ENCODE measurements around the gene GBX1.

The GBX1 gene

DNA sequence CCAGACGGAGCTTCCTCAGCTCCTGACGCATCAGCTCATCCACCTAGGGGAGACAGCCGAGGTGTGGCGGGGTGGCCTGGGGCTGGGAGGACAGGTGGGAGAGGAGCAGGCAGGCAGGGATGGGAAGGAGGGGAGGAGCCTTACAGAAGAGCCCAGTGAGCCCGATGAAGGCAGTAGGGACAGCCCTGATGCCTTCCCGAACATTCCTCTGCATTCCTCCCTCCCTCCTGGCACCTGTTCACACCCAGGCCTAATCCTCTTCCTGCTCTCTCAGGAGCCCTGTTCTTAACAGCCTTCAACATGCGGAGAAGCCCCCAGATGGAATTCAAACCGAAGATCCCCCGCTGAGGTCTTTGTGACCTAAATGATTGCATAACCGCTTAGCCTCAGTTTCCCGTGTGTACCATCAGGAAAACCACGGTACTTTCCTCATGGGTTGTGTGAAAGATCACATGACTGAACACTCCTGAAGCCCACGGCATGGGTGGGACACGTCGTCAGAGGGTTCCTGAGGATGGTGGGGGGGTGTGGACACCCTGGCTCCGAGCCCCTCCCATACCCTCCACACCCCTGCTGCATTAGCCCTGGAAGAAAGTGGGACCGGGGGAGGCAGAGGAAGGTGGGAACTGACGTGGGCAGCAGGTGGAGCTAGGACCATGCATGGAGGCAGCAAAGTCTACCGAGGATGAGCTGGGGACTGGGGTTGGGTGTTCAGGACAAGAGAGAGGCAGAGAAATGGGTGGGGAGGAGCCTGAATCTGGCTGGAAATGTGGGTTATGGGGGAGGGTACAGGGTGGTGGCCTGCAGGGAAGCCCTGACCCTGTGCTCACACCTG is 28.3 kb upstream of the GBX1 start:
- DNase-seq (ENCODE audit: extremely low read depth, low read depth) = no peak
- H3K4me3 ChIP-seq (replicated peaks; ENCODE audit: low read depth, low read length) = no peak overlapping the region
- TF ChIP-seq, protein P1, sequence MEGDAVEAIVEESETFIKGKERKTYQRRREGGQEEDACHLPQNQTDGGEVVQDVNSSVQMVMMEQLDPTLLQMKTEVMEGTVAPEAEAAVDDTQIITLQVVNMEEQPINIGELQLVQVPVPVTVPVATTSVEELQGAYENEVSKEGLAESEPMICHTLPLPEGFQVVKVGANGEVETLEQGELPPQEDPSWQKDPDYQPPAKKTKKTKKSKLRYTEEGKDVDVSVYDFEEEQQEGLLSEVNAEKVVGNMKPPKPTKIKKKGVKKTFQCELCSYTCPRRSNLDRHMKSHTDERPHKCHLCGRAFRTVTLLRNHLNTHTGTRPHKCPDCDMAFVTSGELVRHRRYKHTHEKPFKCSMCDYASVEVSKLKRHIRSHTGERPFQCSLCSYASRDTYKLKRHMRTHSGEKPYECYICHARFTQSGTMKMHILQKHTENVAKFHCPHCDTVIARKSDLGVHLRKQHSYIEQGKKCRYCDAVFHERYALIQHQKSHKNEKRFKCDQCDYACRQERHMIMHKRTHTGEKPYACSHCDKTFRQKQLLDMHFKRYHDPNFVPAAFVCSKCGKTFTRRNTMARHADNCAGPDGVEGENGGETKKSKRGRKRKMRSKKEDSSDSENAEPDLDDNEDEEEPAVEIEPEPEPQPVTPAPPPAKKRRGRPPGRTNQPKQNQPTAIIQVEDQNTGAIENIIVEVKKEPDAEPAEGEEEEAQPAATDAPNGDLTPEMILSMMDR (IDR thresholded peaks at IDR 0.05; ENCODE audit: low read depth, low read length, missing control alignments) = no peak

DNA sequence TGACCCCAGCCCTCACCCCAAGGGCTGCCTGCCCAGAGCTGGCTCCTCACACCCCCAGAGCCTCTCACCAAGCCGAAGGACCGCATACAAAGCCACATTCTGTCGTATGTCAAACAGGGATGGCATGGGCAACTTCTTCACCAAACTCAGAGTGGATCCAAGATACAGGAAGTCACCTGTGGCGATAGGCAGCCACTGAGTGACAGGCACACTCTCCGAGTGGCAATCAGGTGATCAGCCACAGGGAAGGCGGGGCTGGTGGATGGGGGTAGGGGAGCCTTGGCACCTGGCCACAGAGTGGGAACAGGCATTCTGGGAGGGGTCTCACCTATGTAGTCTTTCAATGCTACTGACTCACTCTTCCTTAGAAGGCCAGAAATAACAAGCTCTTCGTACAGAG is 26.7 kb upstream of the GBX1 start:
- no peak for DNase-seq (ENCODE audit: extremely low read depth, low read depth)
- TF ChIP-seq, protein P1 (IDR thresholded peaks at IDR 0.05; ENCODE audit: low read depth, low read length, missing control alignments) = no peak

DNA sequence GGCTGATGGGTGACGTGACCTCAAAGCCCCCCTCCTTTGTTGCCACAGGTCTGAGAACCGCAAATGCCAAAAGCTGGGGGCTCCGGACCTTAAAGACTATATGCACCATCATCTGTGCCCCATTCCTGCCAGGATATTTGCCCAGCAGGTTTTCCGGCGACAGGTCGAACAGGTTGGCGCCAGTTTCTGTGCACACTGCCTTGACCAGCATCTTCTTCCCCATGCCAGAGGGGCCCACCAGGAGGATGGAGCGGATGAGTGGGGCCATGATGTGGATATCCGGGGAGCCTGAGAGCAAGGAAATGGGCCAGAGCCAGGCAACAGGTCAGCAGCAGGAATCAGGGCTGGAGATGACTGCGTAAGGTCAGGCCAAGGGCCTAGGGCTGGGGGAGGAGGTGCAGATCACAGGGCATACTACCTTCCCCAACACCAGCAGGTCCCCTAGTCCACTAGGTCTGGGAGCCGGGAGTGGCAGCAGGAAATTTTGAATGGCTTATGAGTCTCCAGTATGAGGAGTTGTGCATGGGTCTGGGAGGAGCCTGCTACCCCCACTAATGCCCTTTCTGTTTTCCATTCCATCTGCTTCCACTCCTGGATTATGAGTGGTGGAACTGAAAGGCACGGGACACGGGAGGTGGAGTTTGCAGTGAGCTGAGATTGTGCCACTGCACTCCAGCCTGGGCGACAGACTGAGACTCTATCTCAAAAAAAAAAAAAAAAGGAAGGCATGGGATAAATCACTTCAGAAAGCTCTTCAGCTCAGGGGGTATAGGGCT is 25.9 kb upstream of the GBX1 start:
- no peak overlapping the region for H3K4me3 ChIP-seq (replicated peaks; ENCODE audit: low read depth, low read length)
- DNase-seq (ENCODE audit: extremely low read depth, low read depth) = no peak
- TF ChIP-seq, protein P1 (IDR thresholded peaks at IDR 0.05; ENCODE audit: low read depth, low read length, missing control alignments) = no peak

More for the DNA sequence above, 26.7 kb upstream of the GBX1 start:
- H3K4me3 ChIP-seq (replicated peaks; ENCODE audit: low read depth, low read length) = no peak overlapping the region

DNA sequence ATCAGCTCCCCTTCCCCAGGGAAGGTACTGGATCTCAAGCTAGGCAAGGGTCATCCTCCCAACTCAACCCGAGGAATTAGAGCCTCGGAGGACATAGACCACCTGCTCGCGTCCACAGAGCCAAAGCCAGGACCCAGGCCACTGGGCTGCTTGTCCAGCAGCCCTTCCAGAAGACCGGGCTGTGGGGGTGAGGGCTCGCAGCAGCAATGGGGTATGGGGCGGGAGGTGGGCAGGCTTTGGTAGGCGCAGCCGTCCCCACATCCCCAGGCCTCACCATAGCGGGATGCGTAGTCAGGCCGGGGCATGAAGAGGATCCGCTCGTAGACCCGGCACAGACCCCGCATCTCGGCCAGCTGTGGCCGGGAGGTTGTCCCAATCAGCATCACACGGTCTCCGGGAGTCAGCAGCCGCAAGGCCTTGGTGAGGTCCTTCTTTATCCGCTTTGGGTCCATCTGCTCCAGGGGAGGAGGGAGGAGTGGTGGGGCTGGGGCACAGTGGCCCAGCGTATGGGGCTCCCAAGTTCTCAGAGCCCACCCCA is 24.6 kb upstream of the GBX1 start:
- TF ChIP-seq, protein P1 (IDR thresholded peaks at IDR 0.05; ENCODE audit: low read depth, low read length, missing control alignments) = no peak
- H3K4me3 ChIP-seq (replicated peaks; ENCODE audit: low read depth, low read length) = no peak overlapping the region
- no peak for DNase-seq (ENCODE audit: extremely low read depth, low read depth)

DNA sequence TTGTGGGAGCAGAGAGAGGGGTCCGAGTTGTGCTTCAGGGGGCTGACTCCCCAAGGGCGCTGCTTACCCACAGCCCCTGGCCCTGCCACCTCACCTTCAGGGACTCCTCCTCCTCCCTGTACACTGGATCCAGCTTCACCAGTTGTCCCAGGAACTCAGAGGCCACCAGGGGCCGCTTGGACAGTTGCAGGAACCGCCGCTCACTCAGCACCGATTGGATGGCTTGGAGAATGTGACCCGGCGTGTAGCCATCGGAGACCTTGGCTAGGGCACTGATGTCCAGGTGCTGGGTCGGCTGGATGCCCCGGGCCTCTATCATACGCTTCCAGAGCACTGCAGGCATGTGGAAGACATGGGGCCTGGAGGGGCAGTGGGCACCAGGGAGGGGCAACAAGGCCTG is 24.1 kb upstream of the GBX1 start:
- no peak for DNase-seq (ENCODE audit: extremely low read depth, low read depth)
- H3K4me3 ChIP-seq (replicated peaks; ENCODE audit: low read depth, low read length) = no peak overlapping the region
- TF ChIP-seq, protein P1 (IDR thresholded peaks at IDR 0.05; ENCODE audit: low read depth, low read length, missing control alignments) = no peak

DNA sequence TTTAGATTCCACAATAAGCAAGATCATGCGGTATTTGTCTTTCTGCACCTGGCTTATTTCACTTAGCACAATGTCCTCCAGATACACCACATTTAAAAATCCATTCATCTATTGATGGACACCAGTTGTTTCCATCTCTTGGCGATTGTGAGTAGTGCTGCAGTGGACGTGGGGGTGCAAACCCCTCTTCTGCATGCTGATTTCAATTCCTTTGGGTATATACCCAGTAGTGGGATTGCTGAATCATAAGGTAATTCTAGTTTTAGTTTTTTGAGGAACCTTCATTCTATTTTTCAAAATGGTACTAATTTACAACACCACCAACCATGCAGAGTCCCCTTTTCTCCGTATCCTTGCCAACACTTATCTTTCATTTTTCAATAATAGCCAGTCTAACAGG is 21.5 kb upstream of the GBX1 start:
- TF ChIP-seq, protein P1 (IDR thresholded peaks at IDR 0.05; ENCODE audit: low read depth, low read length, missing control alignments) = no peak
- no peak overlapping the region for H3K4me3 ChIP-seq (replicated peaks; ENCODE audit: low read depth, low read length)
- DNase-seq (ENCODE audit: extremely low read depth, low read depth) = no peak
